AG04449 (cell line): Measurements from ENCODE around the gene B3GLCT.

Experiments used
- CTCF ChIA-PET: fragments of 350-600 bp; formaldehyde crosslinking; extraction: SDS; loops from one replicate; lab custom pipeline; 2021; ENCODE audit warnings: antibody characterized with exemption; lab: Yijun Ruan, JAX
- POLR2A ChIA-PET: fragments of 400-600, 350-600 bp; formaldehyde crosslinking; extraction: SDS; loops from one replicate; lab custom pipeline; 2020; ENCODE audit warnings: antibody characterized with exemption, inconsistent platforms; lab: Yijun Ruan, JAX
- DNase-seq: peaks from one replicate; pipeline ENCODE4 v3.0.0-alpha.2; 2010; ENCODE audit warnings: low read depth, low spot score
- H3K4me3 ChIP-seq: 2 replicates; pipeline ENCODE4 v1.5.1; 2011; ENCODE audit warnings: low read depth, mild to moderate bottlenecking, control low read depth, low read length
- CTCF ChIP-seq: IDR thresholded peaks from one replicate; pipeline ENCODE4 v1.5.1; 2011; ENCODE audit warnings: mild to moderate bottlenecking, moderate library complexity, low read length, control low read depth, inconsistent platforms; ENCODE audit not compliant: insufficient read depth; ENCODE audit errors: missing control alignments

B3GLCT gene

GRCh38 chr13:31320946-31321345 is 121.2 kb downstream of the B3GLCT start:
- CTCF ChIA-PET, result interaction anchor here (0.8 kb wide), 1 partner anchor 84 kb away, joined by 3 read pairs; no protein-coding TSS in a partner anchor

GRCh38 chr13:31321457-31321856 is 121.7 kb downstream of the B3GLCT start:
- CTCF ChIA-PET, result interaction anchor here (0.8 kb wide), 1 partner anchor 85 kb away, joined by 3 read pairs; no protein-coding TSS in a partner anchor
- no peak for TF ChIP-seq CTCF
- DNase-seq, result no peak
- POLR2A ChIA-PET, result no interaction called here
- no peak overlapping the region for H3K4me3 ChIP-seq

More at GRCh38 chr13:31320946-31321345, 121.2 kb downstream of the B3GLCT start:
- H3K4me3 ChIP-seq, result no peak overlapping the region
- no peak for DNase-seq
- POLR2A ChIA-PET, result no interaction called here
- no peak for TF ChIP-seq CTCF

GRCh38 chr13:31322026-31322425 is 122.3 kb downstream of the B3GLCT start:
- CTCF ChIA-PET, result no interaction called here
- H3K4me3 ChIP-seq, result no peak overlapping the region
- POLR2A ChIA-PET, result no interaction called here
- no peak for TF ChIP-seq CTCF
- no peak for DNase-seq

GRCh38 chr13:31322702-31323405 is 123.1 kb downstream of the B3GLCT start:
- POLR2A ChIA-PET, result no interaction called here
- no peak for TF ChIP-seq CTCF
- CTCF ChIA-PET, result no interaction called here

GRCh38 chr13:31327182-31327860 is 127.5 kb downstream of the B3GLCT start:
- H3K4me3 ChIP-seq, result no peak overlapping the region
- ChIA-PET CTCF (no interaction called here), POLR2A (no interaction called here)
- no peak for TF ChIP-seq CTCF
- DNase-seq, result no peak

More at GRCh38 chr13:31322702-31323405, 123.1 kb downstream of the B3GLCT start:
- no peak for DNase-seq
- no peak overlapping the region for H3K4me3 ChIP-seq

- no peak for DNase-seq
- CTCF ChIA-PET, result no interaction called here
- POLR2A ChIA-PET, result interaction anchor here (0.6 kb wide), 1 partner anchor 11 kb away, joined by 3 read pairs; no protein-coding TSS in a partner anchor
- no peak for TF ChIP-seq CTCF
- H3K4me3 ChIP-seq, result no peak overlapping the region
These were observed 128.9 kb downstream of the B3GLCT start for GRCh38 chr13:31328549-31329235.
